ENCODE data around the gene ZNF222.

The ZNF222 gene

GRCh38 chr19:44025217-44025936, at the start of gene ZNF222:
Gene ZNF222, plus strand, starts transcription at chr19:44025379. Its CDS starts 58 bp downstream, at chr19:44025437.
- DNase-seq (ENCODE audit: low read depth in 2 of 2): peak; percentile 58 to 67

DNA sequence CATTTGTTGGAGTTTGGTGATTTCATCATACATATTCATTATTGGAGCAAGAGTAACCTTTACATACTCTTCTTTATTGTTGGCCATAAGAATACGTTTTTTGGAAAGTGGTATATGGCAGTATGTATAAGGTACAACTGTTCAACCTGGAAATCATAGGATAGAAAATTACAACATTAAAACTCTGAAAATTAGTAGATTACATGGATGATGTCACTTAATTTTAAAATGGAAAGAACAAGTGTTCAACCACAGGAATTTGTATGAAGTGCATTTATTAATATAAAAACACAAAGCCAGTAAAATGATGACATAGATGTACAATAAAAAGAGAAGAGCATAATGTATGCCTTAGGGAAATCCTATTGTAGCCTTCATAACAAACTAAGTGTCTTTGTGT, 48.4 kb upstream of the ZNF222 start:
- DNase-seq (ENCODE audit: low read depth in 2 of 2): no peak

DNA sequence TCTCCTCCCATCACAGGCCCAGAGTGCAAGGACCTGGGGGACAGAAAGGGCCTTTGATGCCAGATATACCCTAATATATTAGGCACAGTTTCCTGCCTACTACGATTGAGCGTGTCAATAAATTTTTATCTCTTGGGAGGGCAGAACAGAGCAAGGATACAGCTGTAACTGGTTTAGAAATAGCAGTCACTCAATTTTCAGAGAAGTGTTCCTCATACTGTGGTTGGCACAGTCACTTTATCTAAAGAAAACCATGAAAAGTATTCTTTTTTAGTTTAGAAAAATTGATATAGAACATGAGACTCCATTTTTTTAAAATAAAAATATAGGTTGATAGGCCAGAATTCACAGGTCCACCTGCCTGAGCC, 41.7 kb upstream of the ZNF222 start:
- no peak for DNase-seq (ENCODE audit: low read depth in 2 of 2)

DNA sequence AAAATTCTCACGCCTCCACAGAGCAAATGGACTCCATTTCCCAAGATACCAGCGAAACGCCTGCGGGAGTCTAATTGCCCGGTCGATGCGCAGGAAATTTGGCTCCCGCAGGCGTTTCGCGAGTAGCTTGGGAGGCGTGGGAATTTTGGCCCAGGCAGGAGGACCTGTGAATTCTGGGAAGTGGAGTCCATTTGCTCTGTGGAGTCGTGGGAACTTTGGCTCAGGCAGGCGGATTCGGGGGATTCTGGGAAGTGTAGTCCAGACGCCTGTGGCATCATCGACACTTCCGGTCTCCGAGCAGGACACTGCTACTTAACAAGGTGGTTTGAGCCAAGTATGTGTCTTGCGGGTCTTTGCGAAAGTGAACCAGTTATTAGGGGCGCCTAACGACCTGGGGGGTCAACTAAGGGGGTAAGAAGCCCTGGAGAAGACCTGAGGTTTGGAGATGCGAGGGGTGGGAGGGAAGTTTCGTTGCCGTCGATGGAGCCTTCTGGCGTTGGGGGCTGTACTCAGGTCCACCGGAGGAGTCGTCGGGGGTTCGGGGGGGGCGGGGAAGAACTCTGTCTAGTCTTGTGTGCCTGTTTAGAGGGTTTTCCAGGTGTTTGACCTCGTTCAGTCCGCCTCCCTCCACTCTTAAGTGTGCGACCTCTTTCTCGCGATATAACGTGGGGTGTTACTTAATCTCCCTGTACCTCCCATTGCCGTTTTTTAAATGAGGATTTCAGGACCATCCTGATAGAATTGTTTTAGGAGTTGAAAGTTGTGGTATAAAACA, 41.1 kb upstream of the ZNF222 start, which contains the start of gene ZNF155:
Gene ZNF155, plus strand, starts transcription at position 277 of the 775 bp plus-strand sequence. CDS start 4,356 bp downstream, outside the sequence.
- peak; percentile 50 to 58 for DNase-seq (ENCODE audit: low read depth in 2 of 2)

- DNase-seq (ENCODE audit: low read depth in 2 of 2): no peak
Measured at GRCh38 chr19:43984687-43985000, 40.5 kb upstream of the ZNF222 start.

- DNase-seq (ENCODE audit: low read depth in 2 of 2): no peak
Measured at GRCh38 chr19:43997631-43998290, 27.4 kb upstream of the ZNF222 start.

DNA sequence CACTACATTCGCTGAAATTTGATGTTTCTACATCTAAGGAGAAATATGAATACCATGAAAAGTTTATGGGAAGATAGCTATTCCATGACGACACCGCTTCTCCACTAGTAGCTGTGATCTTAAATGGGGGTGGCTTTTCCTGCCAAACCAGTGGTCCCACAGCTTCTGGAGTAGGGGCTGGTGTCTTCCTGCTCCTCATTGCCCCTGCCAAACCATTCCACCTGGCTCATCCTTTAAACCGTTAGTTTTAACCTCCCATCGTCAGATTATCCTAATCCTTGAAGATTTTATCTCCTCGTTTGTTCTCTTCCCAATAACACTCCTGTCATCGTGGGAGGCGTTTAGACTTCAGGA, 23.0 kb upstream of the ZNF222 start:
- no peak for DNase-seq (ENCODE audit: low read depth in 2 of 2)

DNA sequence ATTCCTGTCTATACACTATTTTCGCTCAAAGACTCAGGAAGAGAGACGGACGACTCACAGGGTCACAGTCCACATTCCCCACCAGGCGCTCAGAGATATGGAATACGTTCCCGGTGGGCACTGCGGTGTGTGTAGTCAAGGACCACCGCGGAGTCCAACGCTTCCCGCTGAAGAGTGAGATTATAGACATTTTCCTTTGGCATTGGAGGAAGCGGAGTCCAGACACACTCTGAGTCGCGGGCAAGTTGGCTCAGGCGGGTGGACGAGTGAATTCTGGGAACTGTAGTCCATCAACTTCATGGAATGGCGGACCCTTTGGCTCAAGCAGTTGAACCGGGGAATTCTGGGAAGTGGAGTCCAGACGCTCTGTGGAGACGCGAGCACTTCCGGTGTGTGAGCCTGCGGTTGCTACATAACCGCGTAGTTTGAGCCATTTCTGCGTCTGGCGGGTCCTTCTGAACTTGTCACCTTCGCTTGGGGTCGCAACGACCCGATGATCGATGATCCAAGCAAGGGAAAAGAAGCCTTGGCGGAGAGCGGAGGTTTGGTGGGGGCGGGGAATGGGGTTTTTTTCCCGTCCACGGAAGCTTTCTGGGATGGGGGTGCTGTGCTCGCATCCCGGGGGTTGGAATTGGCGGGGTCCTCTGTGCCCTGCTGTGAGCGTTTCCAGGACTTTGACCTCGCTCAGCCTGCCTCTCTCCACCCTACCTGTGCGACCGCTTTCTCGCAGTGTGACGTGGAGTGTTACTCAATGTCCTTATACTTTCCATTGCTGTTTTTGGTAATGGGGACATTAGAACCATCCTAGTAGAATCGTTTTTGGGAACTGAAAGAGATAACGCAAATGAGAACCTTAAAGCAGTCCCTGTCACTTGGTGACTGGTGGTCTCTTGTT, 22.4 kb upstream of the ZNF222 start, which contains the start of gene ZNF230:
Gene ZNF230, plus strand, starts transcription at position 392 of the 895 bp plus-strand sequence. CDS start 4,122 bp downstream, outside the sequence.
- DNase-seq (ENCODE audit: low read depth in 2 of 2): peak; percentile 60 to 72

DNA sequence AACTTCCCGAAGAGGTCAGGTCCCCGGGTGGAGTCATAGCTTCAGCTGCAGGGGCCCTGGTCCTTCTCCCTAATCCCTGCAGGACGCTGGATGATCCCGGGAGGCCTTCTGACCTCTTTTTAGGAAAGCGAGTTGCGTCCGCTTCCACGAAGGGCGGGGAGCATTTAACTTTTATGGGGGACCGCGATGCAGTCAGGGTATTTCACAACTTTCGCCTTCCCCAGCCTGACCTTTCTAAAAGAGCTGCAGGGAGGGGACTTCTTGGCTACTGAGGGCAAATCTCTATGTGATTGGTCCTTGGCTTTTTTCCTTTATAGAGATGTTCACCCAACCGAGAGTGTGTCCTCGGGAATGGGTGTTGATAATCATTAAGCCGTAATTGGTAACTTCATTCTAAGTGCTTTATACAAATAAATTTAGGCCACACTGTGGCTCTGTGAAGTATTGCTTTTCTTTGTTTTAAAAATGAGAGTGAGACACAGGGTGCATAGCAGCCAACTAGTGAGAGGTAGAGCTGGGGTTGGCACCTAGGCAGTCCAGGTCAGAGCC, 21.6 kb upstream of the ZNF222 start:
- no peak for DNase-seq (ENCODE audit: low read depth in 2 of 2)

DNA sequence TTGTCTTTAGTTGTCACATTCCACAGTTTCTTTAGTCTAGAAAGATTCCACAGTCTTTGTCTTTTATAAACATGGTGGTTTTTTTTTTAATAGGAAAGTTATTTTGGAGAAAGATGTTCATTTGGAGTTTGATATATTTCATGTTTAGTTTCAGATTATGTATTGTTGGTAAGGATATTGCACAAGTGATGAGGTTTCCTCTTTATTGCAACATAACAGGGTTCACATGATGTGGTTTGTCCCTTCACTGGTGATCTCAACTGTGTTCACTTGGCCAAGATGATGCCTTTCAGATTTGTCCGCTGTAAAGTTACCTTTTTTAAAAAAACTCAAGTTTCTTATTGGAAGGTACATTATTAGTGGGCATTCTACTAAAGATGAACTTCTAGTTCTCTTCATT, 19.2 kb upstream of the ZNF222 start:
- no peak for DNase-seq (ENCODE audit: low read depth in 2 of 2)

DNA sequence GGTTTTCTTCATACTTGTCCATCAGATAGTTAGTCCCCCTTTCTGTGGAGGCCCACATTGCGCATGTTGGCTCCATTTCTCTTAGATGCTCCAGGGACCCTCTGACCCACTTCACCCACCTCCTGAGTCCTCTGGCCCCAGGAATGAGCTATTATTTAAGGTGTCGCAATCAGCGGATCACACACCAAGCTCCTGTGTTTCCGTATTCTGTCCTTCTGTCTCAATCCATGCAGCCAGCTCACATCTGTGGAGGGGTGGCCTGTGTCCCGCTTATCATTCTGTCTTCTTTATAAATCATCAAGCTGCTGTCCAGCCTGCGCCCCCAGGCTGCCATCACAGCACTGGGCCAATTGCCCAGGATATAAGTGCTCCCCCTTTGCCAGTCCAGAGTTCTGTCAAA, 17.7 kb upstream of the ZNF222 start:
- no peak for DNase-seq (ENCODE audit: low read depth in 2 of 2)

DNA sequence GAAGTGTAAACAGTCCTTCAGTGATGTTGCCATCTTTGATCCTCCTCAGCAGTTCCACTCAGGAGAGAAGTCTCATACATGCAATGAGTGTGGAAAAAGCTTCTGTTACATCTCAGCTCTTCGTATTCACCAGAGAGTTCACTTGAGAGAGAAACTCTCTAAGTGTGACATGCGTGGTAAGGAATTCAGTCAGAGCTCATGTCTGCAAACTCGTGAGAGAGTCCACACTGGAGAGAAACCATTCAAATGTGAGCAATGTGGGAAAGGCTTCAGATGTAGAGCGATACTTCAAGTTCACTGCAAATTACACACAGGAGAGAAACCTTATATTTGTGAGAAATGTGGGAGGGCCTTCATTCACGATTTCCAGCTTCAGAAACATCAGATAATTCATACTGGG, 14.7 kb upstream of the ZNF222 start:
- no peak for DNase-seq (ENCODE audit: low read depth in 2 of 2)

- DNase-seq (ENCODE audit: low read depth in 2 of 2): no peak
Measured at GRCh38 chr19:44019498-44019897, 5.7 kb upstream of the ZNF222 start.

DNA sequence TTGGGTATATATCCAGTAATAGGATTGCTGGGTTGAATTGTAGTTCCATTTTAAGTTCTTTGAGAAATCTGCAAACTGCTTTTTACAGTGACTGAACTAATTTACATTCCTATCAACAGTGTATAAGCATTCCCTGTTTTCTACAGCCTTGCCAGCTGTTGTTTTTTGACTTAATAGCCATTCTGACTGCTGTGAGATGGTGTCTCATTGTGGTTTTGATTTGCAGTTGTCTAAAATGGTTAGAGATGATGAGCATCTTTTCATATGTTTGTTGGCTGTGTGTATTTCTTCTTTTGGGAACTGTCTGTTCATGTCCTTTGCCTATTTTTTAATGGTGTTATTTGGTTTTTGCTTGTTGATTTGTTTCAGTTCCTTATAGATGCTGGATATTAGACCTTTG, 4.0 kb upstream of the ZNF222 start:
- no peak for DNase-seq (ENCODE audit: low read depth in 2 of 2)

GRCh38 chr19:44024900-44025216, 321 bp upstream of the ZNF222 start:
- DNase-seq (ENCODE audit: low read depth in 2 of 2): no peak

- no peak for DNase-seq (ENCODE audit: low read depth in 2 of 2)
Measured at GRCh38 chr19:44026622-44027021, 1.4 kb downstream of the ZNF222 start.

GRCh38 chr19:44032001-44032610, 6.9 kb downstream of the ZNF222 start:
- DNase-seq (ENCODE audit: low read depth in 2 of 2): no peak

DNA sequence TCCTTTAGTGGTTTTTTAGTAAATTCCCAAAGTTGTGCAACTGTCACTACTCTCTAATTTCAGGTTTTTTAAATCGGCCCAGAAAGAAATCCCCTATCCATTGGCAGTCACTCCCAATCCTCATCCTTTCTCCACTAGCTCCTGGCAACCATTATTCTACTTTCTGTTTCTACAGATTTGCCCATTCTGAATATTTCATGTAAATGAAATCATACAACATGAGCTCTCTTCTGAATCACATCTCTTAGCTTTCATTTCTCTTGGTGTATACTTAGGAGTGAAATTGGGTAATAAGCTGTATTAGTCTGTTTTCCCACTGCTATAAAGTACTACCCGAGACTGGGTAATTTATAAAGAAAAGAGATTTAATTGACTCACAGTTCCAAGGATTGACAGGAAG, 17.0 kb downstream of the ZNF222 start:
- DNase-seq (ENCODE audit: low read depth in 2 of 2): no peak

- no peak for DNase-seq (ENCODE audit: low read depth in 2 of 2)
Measured at GRCh38 chr19:44050740-44051649, 25.8 kb downstream of the ZNF222 start.

All from activated CD4-positive, alpha-beta T cell treated with anti-CD3 and anti-CD28 coated beads for 24 hours (primary cell).